Measurements from ENCODE around the gene CHCHD6. TPM values are rescaled to one million over a fixed set of nuclear protein-coding genes. Genes with fewer than 3 reads are reported as not detected.
"Not testable (repeated sequence)": the region's sequence is repeated elsewhere in the genome, so short reads cannot be mapped to it uniquely, and the experiment has no call there.

The CHCHD6 gene
- total RNA-seq, 6 experiments from 2014 or later, result 1.7 to 5.3 (median 4.2) TPM

GRCh38 chr3:126782536-126782935, 78.5 kb downstream of the CHCHD6 start:
- Histone ChIP-seq H3K4me1 (no peaks in the 10 kb centered on the region), H3K4me3 (no peak overlapping the region), H3K36me3 (no peaks in the 10 kb centered on the region), H3K27me3 (no peaks in the 10 kb centered on the region), H3K27ac (no peak overlapping the region), H3K9me3 (no peaks in the 10 kb centered on the region)
- no peak for TF ChIP-seq POLR2A (IDR thresholded peaks at IDR 0.05)
- TF ChIP-seq, protein P1, sequence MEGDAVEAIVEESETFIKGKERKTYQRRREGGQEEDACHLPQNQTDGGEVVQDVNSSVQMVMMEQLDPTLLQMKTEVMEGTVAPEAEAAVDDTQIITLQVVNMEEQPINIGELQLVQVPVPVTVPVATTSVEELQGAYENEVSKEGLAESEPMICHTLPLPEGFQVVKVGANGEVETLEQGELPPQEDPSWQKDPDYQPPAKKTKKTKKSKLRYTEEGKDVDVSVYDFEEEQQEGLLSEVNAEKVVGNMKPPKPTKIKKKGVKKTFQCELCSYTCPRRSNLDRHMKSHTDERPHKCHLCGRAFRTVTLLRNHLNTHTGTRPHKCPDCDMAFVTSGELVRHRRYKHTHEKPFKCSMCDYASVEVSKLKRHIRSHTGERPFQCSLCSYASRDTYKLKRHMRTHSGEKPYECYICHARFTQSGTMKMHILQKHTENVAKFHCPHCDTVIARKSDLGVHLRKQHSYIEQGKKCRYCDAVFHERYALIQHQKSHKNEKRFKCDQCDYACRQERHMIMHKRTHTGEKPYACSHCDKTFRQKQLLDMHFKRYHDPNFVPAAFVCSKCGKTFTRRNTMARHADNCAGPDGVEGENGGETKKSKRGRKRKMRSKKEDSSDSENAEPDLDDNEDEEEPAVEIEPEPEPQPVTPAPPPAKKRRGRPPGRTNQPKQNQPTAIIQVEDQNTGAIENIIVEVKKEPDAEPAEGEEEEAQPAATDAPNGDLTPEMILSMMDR (IDR thresholded peaks at IDR 0.05), result no peak
- ATAC-seq, result no peak
- 81% methylated on average over 2 of the region's 3 CpGs for WGBS (ENCODE audit: insufficient coverage, low coverage, low lambda C conversion rate, missing lambda C conversion rate)
- no peak for DNase-seq
- intact Hi-C loops (cut with DNase I), result no loop called here

DNA sequence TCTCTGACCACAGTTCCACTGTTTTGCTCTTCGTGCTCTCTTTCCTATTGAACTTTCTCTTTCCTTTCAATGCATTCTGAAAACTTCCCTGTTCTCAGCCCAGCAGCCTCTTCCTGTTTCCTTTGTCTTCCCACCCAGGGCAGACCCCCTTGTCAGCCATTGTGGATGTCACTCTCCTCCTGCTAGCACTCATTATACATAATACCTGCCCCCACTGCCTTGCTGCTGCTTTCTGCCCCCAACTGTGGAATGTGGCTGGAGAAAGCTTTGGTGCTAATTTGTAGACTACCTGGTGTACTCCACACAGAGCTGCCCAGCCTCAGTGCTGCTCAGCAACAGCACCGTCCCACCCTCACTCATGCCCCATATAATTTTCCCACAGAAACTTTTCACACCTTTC, 80.2 kb downstream of the CHCHD6 start:
- no peak for TF ChIP-seq POLR2A (IDR thresholded peaks at IDR 0.05)
- TF ChIP-seq, protein P1 (IDR thresholded peaks at IDR 0.05), result no peak
- DNase-seq (no peak), ATAC-seq (peak in 1 of 4 donors; percentile 23)
- H3K4me1 ChIP-seq, result no peaks in the 10 kb centered on the region
- no peak overlapping the region for H3K4me3 ChIP-seq
- H3K27ac ChIP-seq, result no peak overlapping the region
- no peaks in the 10 kb centered on the region for H3K9me3 ChIP-seq
- intact Hi-C loops (cut with DNase I), result no loop called here
- H3K36me3 ChIP-seq, result no peaks in the 10 kb centered on the region
- no peaks in the 10 kb centered on the region for H3K27me3 ChIP-seq
- 57% methylated on average over 2 of the region's 2 CpGs for WGBS (ENCODE audit: insufficient coverage, low coverage, low lambda C conversion rate, missing lambda C conversion rate)

DNA sequence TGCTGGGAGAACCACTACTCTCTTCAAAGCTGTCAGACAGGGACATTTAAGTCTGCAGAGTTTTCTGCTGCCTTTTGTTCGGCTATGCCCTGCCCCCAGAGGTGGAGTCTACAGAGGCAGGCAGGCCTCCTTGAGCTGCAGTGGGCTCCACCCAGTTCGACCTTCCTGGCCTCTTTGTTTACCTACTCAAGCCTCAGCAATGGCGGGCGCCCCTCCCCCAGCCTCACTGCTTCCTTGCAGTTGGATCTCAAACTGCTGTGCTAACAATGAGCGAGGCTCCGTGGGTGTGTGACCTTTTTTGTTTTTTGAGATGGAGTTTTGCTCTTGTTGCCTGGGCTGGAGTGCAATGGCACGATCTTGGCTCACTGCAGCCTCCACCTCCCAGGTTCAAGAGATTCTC, 87.3 kb downstream of the CHCHD6 start:
- intact Hi-C loops (cut with DNase I); H3K4me1 ChIP-seq; H3K4me3 ChIP-seq; H3K36me3 ChIP-seq; DNase-seq; H3K27me3 ChIP-seq; ATAC-seq; H3K9me3 ChIP-seq; H3K27ac ChIP-seq: not testable (repeated sequence)
- WGBS (ENCODE audit: insufficient coverage, low coverage, low lambda C conversion rate, missing lambda C conversion rate), result 83% methylated on average over 2 of the region's 7 CpGs

- no peak for TF ChIP-seq POLR2A (IDR thresholded peaks at IDR 0.05)
- TF ChIP-seq, protein P1 (IDR thresholded peaks at IDR 0.05), result no peak
- H3K27me3 ChIP-seq, result no peaks in the 10 kb centered on the region
- WGBS (ENCODE audit: insufficient coverage, low coverage, low lambda C conversion rate, missing lambda C conversion rate), result 100% methylated on average over 1 of the region's 1 CpG
- H3K27ac ChIP-seq, result no peak overlapping the region
- intact Hi-C loops (cut with DNase I), result no loop called here
- no peaks in the 10 kb centered on the region for H3K36me3 ChIP-seq
- no peak overlapping the region for H3K4me3 ChIP-seq
- H3K9me3 ChIP-seq, result no peaks in the 10 kb centered on the region
- no peak for ATAC-seq
- no peak for DNase-seq
- no peaks in the 10 kb centered on the region for H3K4me1 ChIP-seq
Measured at GRCh38 chr3:126792998-126793397, 89.0 kb downstream of the CHCHD6 start.

DNA sequence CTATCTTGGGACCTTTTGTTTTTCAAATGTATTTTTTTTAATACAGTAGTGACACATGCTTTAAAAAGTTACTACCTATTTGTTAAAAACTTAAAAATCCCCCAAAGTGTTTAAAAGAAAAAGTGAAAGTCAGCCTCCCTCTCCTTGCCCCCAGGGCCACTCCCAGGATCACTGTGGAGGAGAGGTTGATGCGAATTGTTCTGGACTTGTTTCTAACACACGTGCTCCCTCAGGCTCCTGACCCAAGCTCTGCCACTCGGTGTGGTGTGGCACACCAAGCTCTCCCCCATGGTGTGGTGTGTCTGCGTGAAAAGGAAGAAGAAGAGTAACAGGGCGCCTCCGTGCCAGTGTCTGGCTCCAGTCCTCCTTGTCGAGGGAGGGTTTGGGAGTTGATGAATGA, 93.5 kb downstream of the CHCHD6 start:
- H3K36me3 ChIP-seq, result no peaks in the 10 kb centered on the region
- no peak overlapping the region for H3K4me3 ChIP-seq
- intact Hi-C loops (cut with DNase I), result no loop called here
- DNase-seq (no peak), ATAC-seq (no peak)
- H3K4me1 ChIP-seq, result no peaks in the 10 kb centered on the region
- WGBS (ENCODE audit: insufficient coverage, low coverage, low lambda C conversion rate, missing lambda C conversion rate), result 96% methylated on average over 4 of the region's 7 CpGs
- no peak overlapping the region for H3K27ac ChIP-seq
- no peaks in the 10 kb centered on the region for H3K9me3 ChIP-seq
- TF ChIP-seq, protein P1 (IDR thresholded peaks at IDR 0.05), result no peak
- no peak for TF ChIP-seq POLR2A (IDR thresholded peaks at IDR 0.05)
- H3K27me3 ChIP-seq, result no peaks in the 10 kb centered on the region

Measured in right lobe of liver (tissue), 6 donors.